GM21619 (cell line): ENCODE results near the gene CLIC4.
A peak's percentile ranks its signal among the peaks of the same experiment; 100 is the strongest.
"Not testable (repeated sequence)": the region's sequence is repeated elsewhere in the genome, so short reads cannot be mapped to it uniquely, and the experiment has no call there.

Experiments
- ATAC-seq: cut with Tn5 transposase; IDR thresholded peaks from one replicate; pipeline ENCODE4 v1.9.1; 2021; ENCODE audit not compliant: unreplicated experiment

The CLIC4 gene

DNA sequence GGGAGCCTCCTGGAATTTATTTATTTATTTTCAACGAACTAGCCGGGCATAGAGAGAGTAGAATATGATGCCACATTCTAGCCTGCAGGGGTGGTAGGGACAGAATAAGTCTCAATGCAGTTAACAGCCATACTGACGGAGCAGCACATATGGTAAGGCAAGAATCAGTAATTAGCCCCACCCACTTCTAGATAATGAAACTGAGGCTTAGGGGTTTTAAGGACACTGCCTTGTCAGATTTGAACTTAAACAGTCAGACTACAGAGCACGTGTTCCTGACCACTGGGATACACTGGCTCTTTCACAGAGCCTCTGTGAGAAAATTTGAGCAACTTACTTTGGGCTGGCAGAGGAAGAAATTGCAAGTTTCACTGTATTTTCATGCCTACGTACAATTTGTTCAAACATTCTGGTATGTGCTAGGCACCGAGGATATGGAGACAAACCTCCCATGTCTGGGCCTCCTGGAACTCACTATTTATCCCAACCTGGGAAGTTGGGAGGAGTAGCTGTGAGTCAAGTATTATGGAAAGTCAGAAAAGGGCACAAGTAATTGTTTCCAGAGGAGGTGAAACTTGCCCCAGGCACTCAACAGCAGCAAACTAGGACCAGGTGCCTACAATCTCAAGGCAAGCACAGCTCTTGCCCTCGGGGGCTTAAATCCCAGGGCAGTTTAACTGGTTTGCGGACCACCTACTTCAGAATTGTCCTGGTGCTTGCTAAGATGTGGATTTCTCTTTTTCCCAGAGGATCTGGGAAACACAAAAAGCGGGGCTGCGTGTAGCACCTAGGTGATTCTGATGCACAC, 1.6 kb upstream of the CLIC4 start:
- no peak for ATAC-seq

DNA sequence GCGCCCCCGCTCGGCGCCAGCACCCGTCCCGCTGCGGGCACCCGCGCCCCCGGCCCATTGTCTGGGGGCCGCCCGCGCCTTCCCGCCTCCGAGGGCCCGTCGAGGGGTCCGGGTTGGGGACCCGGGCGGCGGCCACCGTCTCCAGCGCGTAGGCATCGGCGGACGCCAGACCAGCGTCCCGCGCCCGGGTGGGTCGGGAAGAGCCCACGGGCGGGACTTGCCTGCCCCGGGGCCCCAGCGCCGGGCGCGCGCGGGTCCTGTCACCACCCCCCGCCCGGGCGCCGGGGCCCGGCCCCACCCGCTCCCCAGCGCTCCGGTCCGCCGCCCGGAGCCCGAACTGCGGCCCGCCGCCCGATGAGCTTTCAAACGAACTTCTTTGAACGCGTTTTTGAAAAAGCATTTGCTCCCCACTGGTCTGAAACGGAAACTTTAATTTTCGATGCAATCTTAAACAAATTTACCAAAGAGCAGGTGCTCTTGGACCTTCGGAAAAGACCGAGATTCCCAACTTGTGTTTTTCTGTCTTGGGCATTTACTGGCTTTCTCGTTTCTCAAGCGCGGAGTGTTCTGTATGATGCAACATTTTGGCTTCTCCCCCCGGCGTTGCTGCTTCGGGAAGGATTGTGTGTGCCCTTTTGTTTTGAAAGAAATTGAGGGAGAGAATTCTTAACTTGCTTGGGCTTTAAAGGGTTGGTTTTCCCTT, 615 bp downstream of the CLIC4 start:
- ATAC-seq, result peak; percentile 3

GRCh38 chr1:24748191-24749121, 3.2 kb downstream of the CLIC4 start:
- ATAC-seq, result no peak

- ATAC-seq, result no peak
Measured at GRCh38 chr1:24749252-24749651, 4.0 kb downstream of the CLIC4 start.

DNA sequence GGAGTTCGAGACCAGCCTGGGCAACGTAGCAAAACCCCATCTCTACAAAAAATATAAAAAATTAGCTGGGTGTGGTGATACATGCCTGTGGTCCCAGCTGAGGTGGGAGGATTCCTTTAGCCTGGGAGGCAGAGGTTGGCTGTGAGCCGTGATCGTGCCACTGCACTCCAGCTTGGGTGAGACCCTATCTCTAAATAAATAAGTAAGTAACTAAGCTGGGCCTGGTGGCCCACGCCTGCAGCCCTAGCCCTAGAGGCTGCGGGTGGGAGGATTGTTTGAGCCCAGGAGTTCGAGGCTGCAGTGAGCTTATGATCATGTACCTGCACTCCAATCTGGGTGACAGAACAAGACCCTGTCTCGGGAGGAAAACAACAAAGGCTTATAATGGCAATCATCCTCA, 4.6 kb downstream of the CLIC4 start:
- no peak for ATAC-seq

DNA sequence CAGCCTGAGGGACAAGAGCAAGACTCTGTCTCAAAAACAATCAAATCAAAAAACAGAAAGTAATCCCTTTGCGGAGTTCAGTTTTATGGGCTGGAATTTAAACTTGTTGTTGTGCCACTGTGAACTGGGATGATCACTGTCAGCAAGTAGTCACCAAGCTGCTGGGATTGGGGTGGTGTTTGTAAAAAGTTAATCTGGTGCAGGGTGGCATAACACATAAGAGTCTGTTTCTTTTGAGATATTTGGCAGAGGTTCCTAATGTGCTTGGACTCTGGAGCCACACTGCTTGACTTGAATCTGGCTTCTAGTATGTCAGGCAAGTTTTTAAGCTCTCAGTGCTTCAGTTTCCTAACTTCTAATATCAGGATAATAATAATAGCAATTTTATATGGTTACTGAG, 6.6 kb downstream of the CLIC4 start:
- no peak for ATAC-seq

DNA sequence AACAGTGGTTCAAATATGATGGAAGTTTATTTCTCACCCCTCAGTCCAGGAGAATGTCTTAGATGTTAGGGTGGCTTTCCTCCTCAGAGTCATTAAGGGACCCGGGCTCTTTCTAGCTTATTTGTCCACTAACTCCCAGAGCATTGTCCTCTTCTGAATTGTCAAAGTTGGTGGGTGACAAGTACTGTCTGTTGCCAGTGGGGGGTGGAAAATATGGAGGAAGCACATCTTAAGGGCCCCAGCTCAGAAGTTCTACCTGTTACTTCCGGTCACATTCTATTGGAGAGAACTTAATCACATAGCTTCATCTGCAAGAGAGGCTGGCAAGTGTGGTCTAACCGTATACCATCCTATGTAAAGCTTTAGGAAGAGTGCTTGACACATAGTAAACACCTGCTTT, 7.1 kb downstream of the CLIC4 start:
- no peak for ATAC-seq

GRCh38 chr1:24754229-24754628, 9.0 kb downstream of the CLIC4 start:
- no peak for ATAC-seq

GRCh38 chr1:24755323-24755722, 10.1 kb downstream of the CLIC4 start:
- ATAC-seq, result not testable (repeated sequence)

DNA sequence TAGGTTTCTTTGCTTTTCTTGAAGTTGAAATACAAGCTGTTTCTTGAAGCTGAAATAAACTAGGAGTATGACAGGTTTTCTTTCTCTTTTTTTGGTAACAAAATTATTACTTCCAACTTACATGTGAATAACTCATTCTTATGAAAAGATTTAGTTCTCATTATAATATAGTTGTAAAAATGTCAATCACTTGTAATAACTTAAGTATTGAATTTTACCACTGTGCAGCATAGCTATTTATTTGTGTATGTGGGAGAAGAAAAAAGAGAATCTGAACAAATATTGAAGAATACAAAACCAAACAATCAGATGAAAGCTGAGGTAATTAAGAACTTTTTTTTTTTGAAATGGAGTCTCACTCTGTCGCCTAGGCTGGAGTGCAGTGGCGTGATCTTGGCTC, 11.1 kb downstream of the CLIC4 start:
- ATAC-seq, result no peak

- no peak for ATAC-seq
Measured at GRCh38 chr1:24759492-24759891, 14.2 kb downstream of the CLIC4 start.

- no peak for ATAC-seq
Measured at GRCh38 chr1:24761582-24761981, 16.3 kb downstream of the CLIC4 start.

DNA sequence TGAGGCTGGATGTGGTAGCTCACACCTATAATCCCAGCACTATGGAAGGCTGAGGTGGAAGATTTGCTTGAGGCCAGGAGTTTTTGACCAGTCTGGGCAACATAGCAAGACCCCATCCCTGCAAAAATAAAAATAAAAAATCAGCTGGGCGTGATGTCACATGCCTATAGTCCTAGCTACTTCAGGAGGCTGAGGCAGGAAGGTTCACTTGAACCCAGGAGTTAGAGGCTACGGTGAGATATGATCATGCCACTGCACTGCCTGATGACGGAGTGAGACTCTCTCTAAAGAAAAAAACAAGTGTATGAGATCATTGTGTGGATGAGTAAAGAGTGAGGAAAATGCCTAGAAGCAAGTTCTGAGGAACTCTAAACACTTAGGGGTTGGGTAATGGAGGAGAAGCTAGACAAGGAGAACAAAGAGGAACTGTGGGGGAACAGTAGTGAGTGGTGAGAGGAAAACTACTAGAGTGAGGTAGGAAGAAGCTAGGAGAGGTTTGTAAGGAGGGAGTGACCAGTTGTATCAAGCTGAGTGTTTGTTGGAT, 17.0 kb downstream of the CLIC4 start:
- ATAC-seq, result no peak

GRCh38 chr1:24763671-24764070, 18.4 kb downstream of the CLIC4 start:
- ATAC-seq, result no peak

DNA sequence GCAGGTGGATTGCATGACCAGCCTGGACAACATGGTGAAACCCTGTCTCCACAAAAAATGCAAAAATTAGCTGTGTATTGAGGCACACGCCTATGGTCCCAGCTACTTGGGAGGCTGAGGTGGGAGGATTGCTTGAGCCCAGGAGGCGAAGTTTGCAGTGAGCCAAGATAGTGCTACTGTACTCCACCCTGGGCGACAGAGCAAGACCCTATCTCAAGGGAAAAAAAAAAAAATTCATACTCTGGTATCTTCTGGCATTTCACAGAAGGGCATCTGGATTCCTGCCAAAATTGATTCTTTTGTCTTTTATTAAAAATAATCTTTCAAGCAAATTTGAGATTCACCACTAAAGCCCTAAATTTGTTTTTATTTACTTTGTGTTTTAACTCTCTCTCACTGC, 19.2 kb downstream of the CLIC4 start:
- no peak for ATAC-seq

DNA sequence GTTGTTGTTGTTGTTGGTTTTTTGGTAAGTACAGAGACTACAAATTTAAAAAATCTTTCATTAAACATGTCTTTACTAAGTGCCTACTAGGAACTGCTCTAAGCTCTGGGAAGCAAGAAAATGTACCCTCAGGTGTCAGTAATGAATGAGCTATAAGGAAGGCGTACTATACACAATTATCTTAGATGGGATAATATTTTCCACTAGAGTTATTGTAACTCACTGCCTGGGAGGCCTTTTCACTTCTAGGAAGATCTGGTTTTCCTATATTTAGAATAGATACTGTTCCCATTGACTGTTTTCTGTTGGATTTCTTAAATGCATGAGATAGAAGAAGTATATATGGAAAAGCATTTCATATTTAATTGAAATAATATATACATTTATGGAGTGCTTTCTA, 19.6 kb downstream of the CLIC4 start:
- ATAC-seq, result no peak

- no peak for ATAC-seq
Measured at GRCh38 chr1:24765308-24765988, 20.2 kb downstream of the CLIC4 start.

- ATAC-seq, result no peak
Measured at GRCh38 chr1:24767351-24767750, 22.1 kb downstream of the CLIC4 start.

DNA sequence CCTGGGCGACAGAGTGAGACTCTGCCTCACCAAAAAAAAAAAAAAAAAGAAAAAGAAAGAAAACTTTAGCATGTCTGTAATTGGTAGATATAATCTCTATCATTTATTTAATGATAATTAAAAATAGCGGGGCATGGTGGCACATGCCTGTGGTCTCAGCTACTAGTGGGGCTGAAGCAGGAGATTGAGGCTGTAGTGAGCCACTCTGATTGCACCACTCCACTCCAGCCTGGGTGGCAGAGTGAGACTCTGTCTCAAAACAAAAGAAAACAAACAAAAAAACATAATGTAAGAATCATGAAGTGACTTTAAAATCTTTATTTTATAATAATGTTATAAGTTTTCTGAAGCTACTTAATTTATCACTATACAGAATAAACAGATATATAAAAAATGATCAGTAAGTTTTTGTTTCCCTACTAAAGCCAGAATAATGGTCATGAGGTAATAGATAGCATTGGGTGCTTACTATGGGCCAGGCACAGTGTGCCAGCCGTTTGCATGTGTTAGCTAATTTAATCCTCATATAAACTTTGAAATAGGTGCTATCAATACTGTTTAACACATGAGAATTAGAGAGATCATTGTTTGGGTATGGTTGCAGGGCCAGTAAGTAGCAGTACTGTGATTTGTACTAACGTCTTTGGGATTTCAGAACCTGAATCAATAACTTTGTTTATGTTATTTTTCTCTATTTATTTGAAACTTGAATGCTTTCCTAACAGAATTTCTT, 23.8 kb downstream of the CLIC4 start:
- no peak for ATAC-seq
